Neural progenitor cell (in vitro differentiated cells): ENCODE results near the gene GLOD4. TPM values are rescaled to one million over a fixed set of nuclear protein-coding genes. Genes with fewer than 3 reads are reported as not detected.

ENCODE experiments used
- DNase-seq: peaks from one replicate; pipeline ENCODE4 v3.0.0-alpha.2; 2016; ENCODE audit warnings: low spot score
- H2AFZ ChIP-seq: fragments of 200-600 bp; sonication (generic); replicated peaks from 2 replicates; pipeline ENCODE4 v1.6.1; 2016; ENCODE audit warnings: antibody characterized with exemption
- H3F3A ChIP-seq: fragments of 200-600 bp; sonication (generic); 2 replicates; pipeline ENCODE4 v1.6.1; 2016; ENCODE audit warnings: antibody characterized with exemption, low read depth
- H3K27ac ChIP-seq: fragments of 200-600 bp; sonication (generic); 2 replicates; pipeline ENCODE4 v1.5.1; 2016; ENCODE audit warnings: mild to moderate bottlenecking
- H3K27me3 ChIP-seq: fragments of 200-600 bp; sonication (generic); 2 replicates; pipeline ENCODE4 v1.6.1; 2016; ENCODE audit warnings: mild to moderate bottlenecking, moderate library complexity
- H3K36me3 ChIP-seq: fragments of 200-600 bp; sonication (generic); 2 replicates; pipeline ENCODE4 v1.5.1; 2016
- H3K4me1 ChIP-seq: fragments of 200-600 bp; sonication (generic); 2 replicates; pipeline ENCODE4 v1.6.1; 2016; ENCODE audit warnings: mixed run types
- H3K4me2 ChIP-seq: fragments of 200-600 bp; sonication (generic); 2 replicates; pipeline ENCODE4 v1.6.1; 2016
- H3K4me3 ChIP-seq: fragments of 200-600 bp; sonication (generic); 2 replicates; pipeline ENCODE4 v1.5.1; 2016
- H3K79me2 ChIP-seq: fragments of 200-600 bp; sonication (generic); 2 replicates; pipeline ENCODE4 v1.6.1; 2016; ENCODE audit warnings: low read depth
- H3K9ac ChIP-seq: fragments of 200-600 bp; sonication (generic); 2 replicates; pipeline ENCODE4 v1.6.1; 2016
- H3K9me3 ChIP-seq: fragments of 200-600 bp; sonication (generic); 2 replicates; pipeline ENCODE4 v1.5.1; 2016; ENCODE audit warnings: low read depth
- H4K20me1 ChIP-seq: fragments of 200-600 bp; sonication (generic); 2 replicates; pipeline ENCODE4 v1.6.1; 2016; ENCODE audit warnings: low read depth
- H3K27ac Mint-ChIP-seq: 3 replicates; pipeline ENCODE4 v1.8.0; 2021; ENCODE audit warnings: mixed read lengths
- H3K27me3 Mint-ChIP-seq: 2 replicates; pipeline ENCODE4 v1.8.0; 2022; ENCODE audit warnings: low read depth, mild to moderate bottlenecking, inconsistent platforms, moderate library complexity, mixed read lengths; ENCODE audit not compliant: insufficient read depth
- H3K36me3 Mint-ChIP-seq: 3 replicates; pipeline ENCODE4 v1.8.0; 2021; ENCODE audit warnings: mixed read lengths
- H3K4me1 Mint-ChIP-seq: 3 replicates; pipeline ENCODE4 v1.8.0; 2021; ENCODE audit warnings: mixed read lengths
- H3K4me3 Mint-ChIP-seq: 3 replicates; pipeline ENCODE4 v1.8.0; 2021; ENCODE audit warnings: mild to moderate bottlenecking, moderate library complexity, mixed read lengths
- H3K9me3 Mint-ChIP-seq: 3 replicates; pipeline ENCODE4 v1.8.0; 2020; ENCODE audit warnings: mixed read lengths
- CTCF ChIP-seq: fragments of 200-600 bp; sonication (generic); IDR thresholded peaks from 2 replicates; pipeline ENCODE4 v1.5.1; 2017; ENCODE audit warnings: antibody characterized with exemption, mild to moderate bottlenecking
- EZH2 ChIP-seq: fragments of 200-600 bp; sonication (generic); IDR thresholded peaks from 2 replicates; pipeline ENCODE4 v1.6.1; 2017; ENCODE audit warnings: antibody characterized with exemption, mild to moderate bottlenecking, moderate library complexity
- EZH2phosphoT487 ChIP-seq: fragments of 200-600 bp; sonication (generic); IDR thresholded peaks from 2 replicates; pipeline ENCODE4 v1.6.1; 2017; ENCODE audit warnings: antibody characterized with exemption
- total RNA-seq: library from RNA; depleted of rRNA; stranded (reverse); fragments of >200 nt; gene quantifications from 2 replicates; pipeline ENCODE4 v1.2.3, GENCODE V29; 2015; ENCODE audit warnings: low replicate concordance

The GLOD4 gene
- total RNA-seq, 1 donor from 2014 or later, result 309 TPM

- Mint-ChIP-seq H3K9me3 (no peaks in the 10 kb centered on the region), H3K36me3 (peaks cover 11% of the 10 kb centered on the region), H3K27ac (peak overlapping the region; percentile 46), H3K4me3 (no peak overlapping the region), H3K4me1 (peaks cover 32% of the 10 kb centered on the region), H3K27me3 (peaks cover 4% of the 10 kb centered on the region)
- no peak overlapping the region for H3K4me2 ChIP-seq
- H3K79me2 ChIP-seq, result no peaks in the 10 kb centered on the region
- no peaks in the 10 kb centered on the region for H3K27me3 ChIP-seq
- no peaks in the 10 kb centered on the region for H3K9me3 ChIP-seq
- H3K36me3 ChIP-seq, result no peaks in the 10 kb centered on the region
- H3F3A ChIP-seq, result peaks cover 3% of the 10 kb centered on the region
- no peak overlapping the region for H3K27ac ChIP-seq
- no peak overlapping the region for H3K4me3 ChIP-seq
- DNase-seq, result no peak
- H4K20me1 ChIP-seq, result peaks cover 20% of the 10 kb centered on the region
- H2AFZ ChIP-seq, result no peak overlapping the region
- H3K9ac ChIP-seq, result no peak overlapping the region
- H3K4me1 ChIP-seq, result peaks cover 11% of the 10 kb centered on the region
- no peak for TF ChIP-seq EZH2
- TF ChIP-seq EZH2phosphoT487, result no peak
- TF ChIP-seq CTCF, result no peak
Measured at GRCh38 chr17:801660-802059, 19.6 kb upstream of the GLOD4 start.

- Histone ChIP-seq H3K79me2 (no peaks in the 10 kb centered on the region), H3K27me3 (no peaks in the 10 kb centered on the region), H3K9ac (no peak overlapping the region), H2AFZ (no peak overlapping the region), H3K9me3 (no peaks in the 10 kb centered on the region), H3F3A (peaks cover 3% of the 10 kb centered on the region), H3K27ac (no peak overlapping the region), H4K20me1 (peaks cover 20% of the 10 kb centered on the region), H3K4me2 (no peak overlapping the region), H3K36me3 (no peaks in the 10 kb centered on the region), H3K4me3 (no peak overlapping the region), H3K4me1 (peaks cover 11% of the 10 kb centered on the region)
- Mint-ChIP-seq H3K4me3 (no peak overlapping the region), H3K36me3 (peaks cover 13% of the 10 kb centered on the region), H3K27me3 (peaks cover 3% of the 10 kb centered on the region), H3K4me1 (peaks cover 29% of the 10 kb centered on the region), H3K9me3 (no peaks in the 10 kb centered on the region), H3K27ac (no peak overlapping the region)
- no peak for TF ChIP-seq CTCF
- no peak for TF ChIP-seq EZH2phosphoT487
- no peak for TF ChIP-seq EZH2
- no peak for DNase-seq
Measured at GRCh38 chr17:800446-801242, 18.6 kb upstream of the GLOD4 start.

- H3K9me3 Mint-ChIP-seq, result no peaks in the 10 kb centered on the region
- H3K4me1 Mint-ChIP-seq, result peaks cover 34% of the 10 kb centered on the region
- DNase-seq, result no peak
- Histone ChIP-seq H3K4me2 (no peak overlapping the region), H3K9ac (no peak overlapping the region), H4K20me1 (peaks cover 10% of the 10 kb centered on the region), H3K4me1 (peaks cover 7% of the 10 kb centered on the region), H3K27me3 (no peaks in the 10 kb centered on the region), H3K36me3 (no peaks in the 10 kb centered on the region), H3K4me3 (no peak overlapping the region), H2AFZ (no peak overlapping the region), H3F3A (peaks cover 8% of the 10 kb centered on the region), H3K79me2 (no peaks in the 10 kb centered on the region), H3K27ac (no peak overlapping the region), H3K9me3 (no peaks in the 10 kb centered on the region)
- H3K4me3 Mint-ChIP-seq, result no peak overlapping the region
- H3K27me3 Mint-ChIP-seq, result peaks cover 7% of the 10 kb centered on the region
- TF ChIP-seq EZH2 (no peak), EZH2phosphoT487 (no peak), CTCF (no peak)
- peaks cover 16% of the 10 kb centered on the region for H3K36me3 Mint-ChIP-seq
- no peak overlapping the region for H3K27ac Mint-ChIP-seq
Measured at GRCh38 chr17:799261-799660, 17.2 kb upstream of the GLOD4 start.
